HFF-Myc (cell line): ENCODE measurements around the gene RBM38.

Experiments used
- DNase-seq: peaks from one replicate; pipeline ENCODE4 v3.0.0-alpha.2; 2011; ENCODE audit warnings: low read depth; ENCODE audit errors: extremely low read depth
- H3K4me3 ChIP-seq: replicated peaks from 2 replicates; pipeline ENCODE4 v1.5.1; 2011; ENCODE audit warnings: low read depth, mild to moderate bottlenecking, control low read depth, low read length
- TF ChIP-seq, protein P1 (sequence below): IDR thresholded peaks from 2 replicates; pipeline ENCODE4 v1.5.1; 2012; ENCODE audit warnings: mild to moderate bottlenecking, low read depth, low read length, control low read depth; ENCODE audit errors: missing control alignments

The RBM38 gene

DNA sequence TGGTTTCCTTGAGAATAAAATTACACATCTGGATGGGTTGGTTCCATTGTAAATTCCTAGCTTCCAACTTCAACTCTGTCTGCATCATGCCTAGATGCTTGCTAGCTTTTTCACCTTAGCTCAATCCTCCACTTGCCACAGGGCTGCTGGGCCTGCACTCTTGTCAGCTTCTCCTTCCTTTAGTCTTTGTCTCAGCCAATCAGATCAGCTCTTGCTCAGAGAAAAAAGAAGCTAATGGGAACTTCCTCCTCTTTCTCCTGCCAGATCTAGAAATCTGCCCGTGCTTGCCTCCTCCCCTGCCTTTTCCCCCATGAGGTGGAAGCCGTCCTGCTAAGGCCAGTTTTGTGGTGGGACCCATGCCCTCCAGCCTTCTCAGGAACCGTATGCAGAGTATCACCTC lies 21.6 kb upstream of the RBM38 start:
- no peak for DNase-seq

DNA sequence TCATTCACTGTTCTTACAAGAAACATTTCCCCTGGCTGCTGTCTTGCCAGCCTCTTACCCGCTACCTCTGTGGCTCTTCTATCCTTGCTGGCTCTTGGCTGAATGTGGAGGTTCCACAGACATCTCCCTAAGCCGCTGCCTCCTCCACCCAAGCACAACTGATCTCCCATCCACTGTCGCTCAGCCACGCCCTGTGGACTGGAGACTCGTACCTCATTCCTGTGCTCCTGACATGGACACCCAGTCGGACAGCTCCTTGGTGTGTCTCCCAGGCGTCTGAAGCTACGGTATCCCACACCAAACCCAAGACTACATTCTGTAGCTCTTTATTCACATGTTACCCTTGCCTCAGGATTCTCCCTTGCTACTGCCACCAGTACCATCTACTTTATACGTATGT lies 20.9 kb upstream of the RBM38 start:
- TF ChIP-seq, protein P1, sequence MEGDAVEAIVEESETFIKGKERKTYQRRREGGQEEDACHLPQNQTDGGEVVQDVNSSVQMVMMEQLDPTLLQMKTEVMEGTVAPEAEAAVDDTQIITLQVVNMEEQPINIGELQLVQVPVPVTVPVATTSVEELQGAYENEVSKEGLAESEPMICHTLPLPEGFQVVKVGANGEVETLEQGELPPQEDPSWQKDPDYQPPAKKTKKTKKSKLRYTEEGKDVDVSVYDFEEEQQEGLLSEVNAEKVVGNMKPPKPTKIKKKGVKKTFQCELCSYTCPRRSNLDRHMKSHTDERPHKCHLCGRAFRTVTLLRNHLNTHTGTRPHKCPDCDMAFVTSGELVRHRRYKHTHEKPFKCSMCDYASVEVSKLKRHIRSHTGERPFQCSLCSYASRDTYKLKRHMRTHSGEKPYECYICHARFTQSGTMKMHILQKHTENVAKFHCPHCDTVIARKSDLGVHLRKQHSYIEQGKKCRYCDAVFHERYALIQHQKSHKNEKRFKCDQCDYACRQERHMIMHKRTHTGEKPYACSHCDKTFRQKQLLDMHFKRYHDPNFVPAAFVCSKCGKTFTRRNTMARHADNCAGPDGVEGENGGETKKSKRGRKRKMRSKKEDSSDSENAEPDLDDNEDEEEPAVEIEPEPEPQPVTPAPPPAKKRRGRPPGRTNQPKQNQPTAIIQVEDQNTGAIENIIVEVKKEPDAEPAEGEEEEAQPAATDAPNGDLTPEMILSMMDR = no peak
- H3K4me3 ChIP-seq = no peak overlapping the region
- no peak for DNase-seq

More for the DNA sequence above, 21.6 kb upstream of the RBM38 start:
- H3K4me3 ChIP-seq = no peak overlapping the region
- TF ChIP-seq, protein P1 = no peak

DNA sequence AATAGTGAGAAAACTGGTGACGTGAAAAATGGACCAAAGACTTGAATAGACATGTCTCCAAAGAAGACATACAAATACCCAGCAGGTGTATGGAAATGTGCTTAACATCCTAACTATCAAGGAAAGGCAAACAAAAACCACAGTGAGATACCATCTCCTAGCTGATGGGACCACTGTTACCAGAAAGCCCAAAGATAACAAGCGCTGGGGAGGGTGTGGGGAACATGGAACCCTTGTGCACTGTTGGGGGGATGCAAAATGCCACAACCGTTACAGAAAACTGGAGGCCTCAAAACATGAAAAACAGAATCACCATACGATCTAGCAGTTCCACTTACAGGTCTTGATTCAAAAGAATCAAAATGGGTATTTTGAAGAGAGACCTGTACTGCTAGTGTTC lies 19.8 kb upstream of the RBM38 start:
- DNase-seq = no peak
- H3K4me3 ChIP-seq = no peak overlapping the region
- TF ChIP-seq, protein P1 = no peak

DNA sequence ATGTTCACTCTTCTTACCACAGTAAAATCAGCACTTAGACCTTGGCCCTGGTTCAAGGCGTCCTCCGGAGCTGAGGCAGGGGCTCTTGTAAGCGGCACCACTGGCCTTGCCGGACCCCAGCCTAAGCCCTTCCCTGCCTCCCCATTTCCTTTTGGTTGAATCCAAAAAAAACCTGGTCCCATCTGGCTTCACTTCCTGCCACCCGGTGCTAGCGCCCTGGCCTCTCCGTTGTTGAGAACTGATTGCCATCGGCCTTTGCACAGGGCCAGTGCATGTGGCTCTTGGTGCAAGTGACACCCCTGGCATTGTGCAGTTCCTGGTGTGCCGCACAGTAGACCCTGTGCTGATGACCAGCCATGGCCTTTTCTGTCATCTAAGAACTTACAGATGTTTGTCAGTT lies 19.0 kb upstream of the RBM38 start:
- no peak for DNase-seq
- no peak overlapping the region for H3K4me3 ChIP-seq
- TF ChIP-seq, protein P1 = no peak

DNA sequence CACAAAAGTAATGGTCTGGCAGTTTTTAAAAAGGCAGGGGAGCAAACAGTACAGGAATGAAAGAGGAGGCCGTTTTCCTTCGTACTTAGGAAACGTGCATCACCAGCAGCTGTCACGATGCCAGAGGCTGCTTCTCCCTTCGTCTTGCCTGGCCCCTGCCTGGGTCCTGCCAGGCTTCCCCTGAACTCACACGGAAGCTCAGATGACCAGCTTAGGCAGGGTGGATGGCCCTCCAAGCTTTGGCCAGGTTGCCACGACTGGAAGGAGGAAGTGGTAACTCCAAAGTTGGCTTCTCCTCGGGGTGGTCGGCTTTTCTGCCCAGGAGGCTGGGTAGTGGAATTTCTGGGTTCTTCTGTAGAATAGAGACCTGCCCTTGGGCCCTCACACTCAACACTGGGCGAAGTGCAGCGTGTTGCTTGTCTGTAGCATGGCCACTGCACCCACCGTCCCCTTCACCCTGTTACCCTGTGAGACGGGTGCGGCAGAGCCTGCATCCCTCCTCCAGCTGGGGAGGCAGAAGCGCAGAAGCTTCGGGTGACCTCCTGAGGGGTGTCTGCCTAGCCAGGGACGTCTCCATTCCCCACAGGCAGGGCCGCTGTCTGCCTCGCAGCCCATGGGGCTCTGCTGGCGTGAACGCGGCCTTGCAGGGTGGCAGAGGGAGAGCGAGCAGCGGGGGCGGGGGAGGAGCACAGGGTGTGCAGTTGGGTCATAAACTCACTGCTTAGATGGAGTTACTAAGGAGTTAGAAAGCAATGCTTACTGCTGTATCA lies 18.4 kb upstream of the RBM38 start:
- DNase-seq = no peak
- H3K4me3 ChIP-seq = no peak overlapping the region
- TF ChIP-seq, protein P1 = no peak

DNA sequence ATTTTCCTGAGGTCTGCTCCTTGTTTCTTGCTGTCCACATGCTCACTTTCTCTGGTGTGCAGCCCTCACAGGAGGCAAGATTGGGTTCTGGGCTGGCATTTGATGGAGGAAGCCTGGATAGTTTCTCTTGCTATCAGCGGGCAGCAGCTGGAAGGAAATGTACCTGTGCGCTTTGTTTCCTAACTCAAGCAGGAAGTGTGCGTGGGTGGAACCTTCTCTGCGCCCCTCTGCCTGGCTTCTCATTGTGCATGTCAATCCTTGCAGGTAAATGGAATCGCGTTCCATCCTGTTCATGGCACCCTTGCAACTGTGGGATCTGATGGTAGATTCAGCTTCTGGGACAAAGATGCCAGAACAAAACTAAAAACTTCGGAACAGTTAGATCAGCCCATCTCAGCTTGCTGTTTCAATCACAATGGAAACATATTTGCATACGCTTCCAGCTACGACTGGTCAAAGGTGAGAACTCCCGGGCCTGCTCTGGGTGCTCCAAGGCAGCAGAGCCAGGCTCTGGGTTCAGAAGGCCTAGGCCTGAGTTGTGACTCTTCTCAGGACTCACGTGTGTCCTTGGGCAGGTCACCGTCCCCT lies 16.8 kb upstream of the RBM38 start:
- no peak for DNase-seq
- H3K4me3 ChIP-seq = no peak overlapping the region
- TF ChIP-seq, protein P1 = no peak
